OCI-LY3 (cell line): Measurements from ENCODE around the gene PPP6R1.

Experiments used
- H2AFZ ChIP-seq: fragments of 200-600, 300-600 bp; shearing (Covaris generic); 2 replicates; pipeline ENCODE4 v1.6.0; 2014; ENCODE audit warnings: antibody characterized with exemption, low read depth, low read length
- H3K27ac ChIP-seq: fragments of 200-600, 300-600 bp; sonication (generic); 2 replicates; pipeline ENCODE4 v1.5.1; 2014; ENCODE audit warnings: mild to moderate bottlenecking, low read length, moderate library complexity, mixed read lengths
- H3K27me3 ChIP-seq: fragments of 200-600, 300-600 bp; sonication (generic); 2 replicates; pipeline ENCODE4 v1.6.1; 2014; ENCODE audit warnings: low read depth, low read length, mixed read lengths
- H3K36me3 ChIP-seq: fragments of 200-600, 300-600 bp; sonication (generic); replicated peaks from 2 replicates; pipeline ENCODE3; 2014; ENCODE audit warnings: low read depth, low read length, mixed read lengths
- H3K4me1 ChIP-seq: fragments of 300-600, 200-600 bp; sonication (generic); 2 replicates; pipeline ENCODE4 v1.6.1; 2014; ENCODE audit warnings: low read length, mixed read lengths
- H3K4me2 ChIP-seq: fragments of 200-600, 300-600 bp; sonication (generic); 2 replicates; pipeline ENCODE4 v1.6.1; 2014; ENCODE audit warnings: low read length, mixed read lengths
- H3K4me3 ChIP-seq: fragments of 300-600, 200-600 bp; sonication (generic); 2 replicates; pipeline ENCODE4 v1.5.1; 2014; ENCODE audit warnings: antibody characterized with exemption, mild to moderate bottlenecking, low read length, moderate library complexity
- H3K79me2 ChIP-seq: fragments of 300-600, 200-600 bp; shearing (Covaris generic); 2 replicates; pipeline ENCODE4 v1.6.1; 2014; ENCODE audit warnings: mild to moderate bottlenecking, low read length, mixed read lengths
- H3K9ac ChIP-seq: fragments of 300-600, 200-600 bp; shearing (Covaris generic); 2 replicates; pipeline ENCODE4 v1.6.0; 2014; ENCODE audit warnings: mild to moderate bottlenecking, low read length, moderate library complexity
- H3K9me3 ChIP-seq: fragments of 200-600, 300-600 bp; shearing (Covaris generic); 2 replicates; pipeline ENCODE4 v1.6.1; 2014; ENCODE audit warnings: low read length, mixed read lengths; ENCODE audit not compliant: insufficient read depth
- H4K20me1 ChIP-seq: fragments of 200-600, 300-600 bp; sonication (generic); 2 replicates; pipeline ENCODE4 v1.6.1; 2016; ENCODE audit warnings: low read length, mixed read lengths; ENCODE audit not compliant: insufficient read depth
- EZH2phosphoT487 ChIP-seq: fragments of 200-600 bp; shearing (Covaris generic); IDR thresholded peaks from 2 replicates; pipeline ENCODE4 v1.6.1; 2018; ENCODE audit warnings: antibody characterized with exemption, mixed run types, low read depth
- TF ChIP-seq, protein P1 (sequence below): fragments of 200-600, 300-600 bp; sonication (generic); IDR thresholded peaks from 2 replicates; pipeline ENCODE4 v1.5.1; 2014; ENCODE audit warnings: antibody characterized with exemption, low read length, low read depth

PPP6R1 gene

DNA sequence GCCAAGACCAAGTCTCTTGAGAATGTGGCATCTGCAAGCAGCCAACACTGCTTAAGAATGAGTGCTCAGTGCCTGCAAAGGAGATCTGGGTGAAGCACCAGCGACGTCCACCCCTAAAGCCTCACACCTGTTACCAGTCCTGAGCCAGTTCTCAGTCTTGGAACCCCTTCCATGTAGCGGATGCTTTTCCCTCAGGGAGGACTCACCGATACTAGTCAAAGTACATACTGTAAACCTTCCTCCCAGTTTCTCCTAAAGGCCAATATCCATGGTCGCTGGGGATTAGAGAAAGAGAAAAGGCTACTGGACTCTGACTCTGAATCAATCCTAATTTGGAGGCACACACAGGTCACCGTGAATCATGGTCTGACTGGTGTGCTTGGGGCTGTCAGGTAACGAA, 45.3 kb downstream of the PPP6R1 start:
- TF ChIP-seq, protein P1, sequence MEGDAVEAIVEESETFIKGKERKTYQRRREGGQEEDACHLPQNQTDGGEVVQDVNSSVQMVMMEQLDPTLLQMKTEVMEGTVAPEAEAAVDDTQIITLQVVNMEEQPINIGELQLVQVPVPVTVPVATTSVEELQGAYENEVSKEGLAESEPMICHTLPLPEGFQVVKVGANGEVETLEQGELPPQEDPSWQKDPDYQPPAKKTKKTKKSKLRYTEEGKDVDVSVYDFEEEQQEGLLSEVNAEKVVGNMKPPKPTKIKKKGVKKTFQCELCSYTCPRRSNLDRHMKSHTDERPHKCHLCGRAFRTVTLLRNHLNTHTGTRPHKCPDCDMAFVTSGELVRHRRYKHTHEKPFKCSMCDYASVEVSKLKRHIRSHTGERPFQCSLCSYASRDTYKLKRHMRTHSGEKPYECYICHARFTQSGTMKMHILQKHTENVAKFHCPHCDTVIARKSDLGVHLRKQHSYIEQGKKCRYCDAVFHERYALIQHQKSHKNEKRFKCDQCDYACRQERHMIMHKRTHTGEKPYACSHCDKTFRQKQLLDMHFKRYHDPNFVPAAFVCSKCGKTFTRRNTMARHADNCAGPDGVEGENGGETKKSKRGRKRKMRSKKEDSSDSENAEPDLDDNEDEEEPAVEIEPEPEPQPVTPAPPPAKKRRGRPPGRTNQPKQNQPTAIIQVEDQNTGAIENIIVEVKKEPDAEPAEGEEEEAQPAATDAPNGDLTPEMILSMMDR: no peak
- TF ChIP-seq EZH2phosphoT487: no peak
- no peak overlapping the region for H3K4me2 ChIP-seq
- H4K20me1 ChIP-seq: no peaks in the 10 kb centered on the region
- H3K36me3 ChIP-seq: no peaks in the 10 kb centered on the region
- no peak overlapping the region for H2AFZ ChIP-seq
- H3K27me3 ChIP-seq: no peaks in the 10 kb centered on the region
- no peak overlapping the region for H3K9ac ChIP-seq
- no peak overlapping the region for H3K27ac ChIP-seq
- peaks cover 7% of the 10 kb centered on the region for H3K9me3 ChIP-seq
- H3K4me1 ChIP-seq: no peaks in the 10 kb centered on the region
- no peaks in the 10 kb centered on the region for H3K79me2 ChIP-seq
- H3K4me3 ChIP-seq: no peak overlapping the region

DNA sequence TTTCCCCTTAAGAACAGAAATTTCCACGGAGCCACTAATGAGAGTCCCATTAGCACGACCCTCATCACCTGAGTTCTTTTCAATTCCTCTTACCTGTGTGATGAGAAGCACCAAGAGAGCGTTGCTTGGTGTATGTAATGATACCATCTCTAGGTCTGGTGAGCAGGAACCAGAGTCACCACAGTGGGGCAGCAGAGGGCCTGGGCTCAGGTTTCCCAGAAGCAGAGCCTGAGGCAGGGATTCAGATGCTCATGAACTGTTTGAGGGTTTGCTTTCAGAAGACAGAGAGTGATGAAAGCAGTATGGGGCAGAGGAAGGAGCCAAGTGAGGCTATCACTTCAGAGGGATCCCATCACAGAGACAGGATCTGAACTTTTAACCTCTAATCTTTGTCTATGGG, 46.4 kb downstream of the PPP6R1 start:
- no peaks in the 10 kb centered on the region for H3K4me1 ChIP-seq
- no peak overlapping the region for H3K4me2 ChIP-seq
- H2AFZ ChIP-seq: no peak overlapping the region
- H3K9me3 ChIP-seq: peaks cover 7% of the 10 kb centered on the region
- H3K36me3 ChIP-seq: no peaks in the 10 kb centered on the region
- no peaks in the 10 kb centered on the region for H3K27me3 ChIP-seq
- no peak overlapping the region for H3K4me3 ChIP-seq
- no peaks in the 10 kb centered on the region for H3K79me2 ChIP-seq
- no peak overlapping the region for H3K9ac ChIP-seq
- no peak overlapping the region for H3K27ac ChIP-seq
- TF ChIP-seq, protein P1: peak; percentile 51
- no peak for TF ChIP-seq EZH2phosphoT487
- no peaks in the 10 kb centered on the region for H4K20me1 ChIP-seq

DNA sequence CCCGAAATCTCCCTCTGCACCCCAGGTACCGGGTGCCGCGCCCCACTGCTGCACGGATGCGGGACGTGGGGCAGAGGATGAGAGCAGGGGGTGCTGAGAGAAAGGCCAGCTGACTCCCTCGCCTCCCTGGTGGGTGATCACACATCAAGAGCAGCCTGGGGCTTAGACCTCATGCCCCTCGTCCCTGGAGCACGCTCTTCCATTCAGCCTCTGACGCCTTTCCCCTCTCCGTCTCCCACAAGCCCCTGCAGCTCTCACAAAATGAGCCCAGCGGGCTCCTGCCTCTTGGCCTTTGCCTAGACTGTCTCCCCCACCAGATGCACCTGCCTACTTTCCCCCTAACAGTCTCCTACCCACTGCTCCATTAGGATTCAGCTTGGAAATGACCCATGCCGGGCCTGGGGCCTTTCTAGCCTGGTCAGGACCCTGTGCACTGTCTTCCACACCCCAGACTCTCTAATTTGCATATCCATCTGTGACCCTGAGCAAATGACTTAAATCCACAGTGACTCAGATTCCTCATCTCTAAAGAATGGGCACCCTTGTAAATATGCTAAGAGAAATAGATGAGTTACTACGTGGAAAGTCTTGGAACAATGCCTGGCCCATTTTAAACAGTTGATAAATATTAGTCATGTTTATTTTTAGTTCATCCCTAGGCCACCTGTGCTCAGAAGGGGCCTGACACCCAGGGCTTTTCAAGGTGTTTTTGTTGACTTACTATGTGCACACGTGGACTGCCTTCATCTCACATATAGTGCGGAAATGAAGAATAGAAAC, 48.9 kb downstream of the PPP6R1 start:
- TF ChIP-seq, protein P1: no peak
- TF ChIP-seq EZH2phosphoT487: no peak
- Histone ChIP-seq H3K27ac (no peak overlapping the region), H4K20me1 (no peaks in the 10 kb centered on the region), H3K9ac (no peak overlapping the region), H3K79me2 (no peaks in the 10 kb centered on the region), H3K4me3 (no peak overlapping the region), H3K9me3 (peaks cover 7% of the 10 kb centered on the region), H3K27me3 (no peaks in the 10 kb centered on the region; the same call in 1 of the 2 replicates), H3K4me1 (no peaks in the 10 kb centered on the region), H3K36me3 (no peaks in the 10 kb centered on the region), H2AFZ (no peak overlapping the region), H3K4me2 (no peak overlapping the region; the same call in 1 of the 2 replicates)

DNA sequence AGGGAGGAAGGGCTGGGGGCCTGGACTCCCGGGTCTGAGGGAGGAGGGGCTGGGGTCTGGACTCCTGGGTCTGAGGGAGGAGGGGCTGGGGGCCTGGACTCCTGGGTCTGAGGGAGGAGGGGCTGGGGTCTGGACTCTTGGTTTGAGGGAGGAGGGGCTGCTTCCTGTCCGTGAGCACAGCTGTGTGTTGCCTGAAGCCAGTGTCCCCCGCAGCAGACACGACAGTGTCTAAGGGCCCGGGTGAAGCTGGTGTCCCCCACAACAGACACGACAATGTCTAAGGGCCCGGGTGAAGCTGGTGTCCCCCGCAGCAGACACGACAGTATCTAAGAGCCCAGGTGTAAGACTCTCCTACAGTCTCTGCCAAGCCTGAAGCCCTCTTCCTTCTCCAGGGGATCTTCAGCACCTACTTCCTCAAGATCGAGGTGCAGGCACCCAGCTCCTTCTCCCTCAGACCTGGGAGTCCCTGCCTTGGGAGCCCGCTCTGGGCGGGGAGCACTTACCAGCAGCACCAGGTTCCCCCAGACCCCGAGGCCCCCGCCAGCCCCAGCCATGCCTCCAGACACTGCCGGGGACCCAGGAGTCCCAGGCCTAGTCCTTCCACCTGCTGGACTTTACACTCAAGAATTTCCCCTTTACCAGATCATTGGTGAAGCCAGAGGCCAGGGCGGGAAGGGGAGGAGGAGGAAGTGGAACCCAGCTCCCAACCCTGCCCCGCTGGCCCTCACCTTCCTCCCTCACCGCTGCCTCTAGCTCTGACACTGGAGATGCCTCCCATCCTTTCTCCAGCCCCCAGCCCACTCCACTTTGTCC, 49.7 kb downstream of the PPP6R1 start, which contains the start of gene PTPRH:
PTPRH (minus strand) TSS at position 622 of the 813 bp plus-strand sequence; CDS start at position 554, 68 bp downstream.
- Histone ChIP-seq H3K4me2 (no peak within 1 kb of the TSS; the same call in 1 of the 2 replicates), H3K27ac (no peak within 1 kb of the TSS), H3K27me3 (peaks cover 7% of the 10 kb centered on the region), H3K9me3 (peaks cover 7% of the 10 kb centered on the region), H3K36me3 (no peaks in the 10 kb centered on the region), H3K4me1 (no peaks in the 10 kb centered on the region), H2AFZ (no peak within 1 kb of the TSS), H3K9ac (no peak within 1 kb of the TSS), H3K79me2 (no peaks in the 10 kb centered on the region), H4K20me1 (no peaks in the 10 kb centered on the region), H3K4me3 (no peak within 1 kb of the TSS)
- TF ChIP-seq EZH2phosphoT487: no peak
- TF ChIP-seq, protein P1: no peak
